GM18517 (cell line): Measurements from ENCODE around the gene PANX1.
"Not testable (repeated sequence)": the region's sequence is repeated elsewhere in the genome, so short reads cannot be mapped to it uniquely, and the experiment has no call there.

Experiments
- ATAC-seq: cut with Tn5 transposase; IDR thresholded peaks from one replicate; pipeline ENCODE4 v1.9.1; 2021; ENCODE audit warnings: mild to moderate bottlenecking, moderate library complexity; ENCODE audit not compliant: unreplicated experiment

Gene PANX1, protein sequence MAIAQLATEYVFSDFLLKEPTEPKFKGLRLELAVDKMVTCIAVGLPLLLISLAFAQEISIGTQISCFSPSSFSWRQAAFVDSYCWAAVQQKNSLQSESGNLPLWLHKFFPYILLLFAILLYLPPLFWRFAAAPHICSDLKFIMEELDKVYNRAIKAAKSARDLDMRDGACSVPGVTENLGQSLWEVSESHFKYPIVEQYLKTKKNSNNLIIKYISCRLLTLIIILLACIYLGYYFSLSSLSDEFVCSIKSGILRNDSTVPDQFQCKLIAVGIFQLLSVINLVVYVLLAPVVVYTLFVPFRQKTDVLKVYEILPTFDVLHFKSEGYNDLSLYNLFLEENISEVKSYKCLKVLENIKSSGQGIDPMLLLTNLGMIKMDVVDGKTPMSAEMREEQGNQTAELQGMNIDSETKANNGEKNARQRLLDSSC

GRCh38 chr11:94128746-94129511, at the start of gene PANX1:
TSS of gene PANX1 (plus strand) at chr11:94128841. CDS start at chr11:94129313, 472 bp downstream.
- peak; percentile 79 for ATAC-seq

GRCh38 chr11:94084164-94084563, 44.5 kb upstream of the PANX1 start:
- ATAC-seq: no peak

DNA sequence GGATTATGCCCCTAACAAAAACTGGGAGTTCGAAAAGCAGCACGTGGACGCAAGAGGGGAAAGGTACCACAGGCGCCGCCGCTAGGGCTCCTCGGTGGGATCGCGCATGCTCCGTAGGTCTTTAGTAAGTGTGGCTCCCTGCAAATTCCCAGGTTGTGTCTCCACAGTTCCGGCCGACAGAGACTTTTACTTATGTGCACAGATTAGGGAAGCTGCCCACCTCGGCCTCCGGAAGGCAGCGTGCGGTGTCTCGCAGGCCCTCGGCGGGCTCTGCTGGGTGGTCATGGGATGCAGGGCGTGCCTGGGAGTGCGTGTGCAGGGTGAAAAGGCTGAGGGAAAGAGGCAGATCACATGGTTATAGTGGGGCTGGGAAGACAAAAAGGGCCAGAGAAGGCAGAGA, 39.7 kb upstream of the PANX1 start:
- ATAC-seq: no peak

DNA sequence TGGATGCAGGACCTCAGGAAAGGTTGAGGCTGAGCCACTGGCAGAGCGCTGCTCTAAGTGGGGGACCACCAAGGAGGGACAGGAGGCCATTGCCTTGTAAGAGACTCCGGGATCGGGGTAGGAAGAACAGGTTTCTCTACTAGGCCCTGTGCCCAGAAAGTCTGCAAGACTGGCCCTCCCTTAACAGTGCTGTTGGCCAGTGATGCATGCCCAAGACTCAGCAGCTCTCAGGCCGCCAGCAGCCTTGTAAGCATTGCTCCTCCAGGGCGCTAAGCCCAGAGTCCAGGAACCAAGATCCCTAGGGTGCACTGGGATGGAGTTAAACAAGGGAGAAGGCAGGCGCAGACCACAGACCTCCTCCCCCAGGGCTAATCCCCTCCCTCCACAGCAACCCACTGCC, 39.3 kb upstream of the PANX1 start:
- no peak for ATAC-seq

DNA sequence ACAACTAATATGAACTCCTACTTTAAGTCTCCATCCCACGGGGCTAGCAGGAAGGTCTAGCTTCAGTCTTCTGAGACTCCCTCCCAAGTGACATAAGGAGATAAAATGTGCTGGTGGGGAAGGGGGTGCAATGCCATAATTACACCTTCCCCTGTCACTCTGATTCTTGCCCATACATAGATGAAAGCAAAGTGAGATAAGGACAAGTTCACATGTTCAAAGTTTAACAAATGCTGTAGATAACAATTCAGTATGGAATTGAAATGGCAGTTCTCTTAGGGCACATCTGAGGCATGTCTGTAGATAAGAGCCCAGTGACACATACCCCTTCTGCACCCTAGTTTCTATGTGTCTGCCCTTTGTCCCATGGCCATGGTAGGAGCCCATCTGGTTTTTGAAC, 38.2 kb upstream of the PANX1 start:
- ATAC-seq: no peak

DNA sequence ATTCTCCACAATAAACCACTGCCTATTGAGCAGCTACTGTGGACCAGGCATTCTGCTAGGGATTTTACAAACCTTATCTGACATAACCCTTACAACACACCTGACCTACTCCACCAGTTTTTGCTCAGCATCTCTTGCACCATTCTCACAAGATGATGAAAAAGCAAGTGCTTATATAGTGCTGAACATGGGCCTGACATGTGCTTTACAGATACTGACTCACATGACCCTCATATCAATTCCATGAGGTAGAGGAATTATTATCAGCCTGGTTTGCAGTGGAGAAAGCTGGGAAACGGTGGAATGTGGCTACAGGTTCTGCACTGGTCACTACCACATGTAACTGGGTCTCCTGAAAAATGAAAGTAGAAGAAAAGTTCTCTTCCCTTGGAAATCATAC, 37.5 kb upstream of the PANX1 start:
- no peak for ATAC-seq

DNA sequence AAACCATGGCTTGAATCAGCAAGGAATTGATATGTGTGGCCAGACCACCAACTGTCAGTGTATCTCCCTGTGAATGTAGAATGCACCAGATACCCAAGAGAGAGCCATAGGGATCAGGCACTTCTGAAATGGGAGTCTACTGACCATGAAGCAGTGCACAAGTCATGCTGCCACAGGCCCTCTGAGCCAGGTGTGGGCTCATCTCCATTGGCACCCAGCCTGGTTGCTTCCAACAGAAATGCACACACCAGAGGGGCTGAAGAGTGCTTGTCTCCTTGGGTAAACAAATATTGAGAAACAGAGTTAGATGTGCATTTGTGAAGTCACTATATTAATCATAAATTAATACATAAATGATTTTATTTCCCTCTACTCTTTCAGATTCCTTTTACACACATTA, 28.4 kb upstream of the PANX1 start:
- no peak for ATAC-seq

- no peak for ATAC-seq
Measured at GRCh38 chr11:94103471-94103870, 25.2 kb upstream of the PANX1 start.

GRCh38 chr11:94104734-94105133, 23.9 kb upstream of the PANX1 start:
- no peak for ATAC-seq

GRCh38 chr11:94106716-94107115, 21.9 kb upstream of the PANX1 start:
- ATAC-seq: no peak

GRCh38 chr11:94107363-94107762, 21.3 kb upstream of the PANX1 start:
- ATAC-seq: no peak

DNA sequence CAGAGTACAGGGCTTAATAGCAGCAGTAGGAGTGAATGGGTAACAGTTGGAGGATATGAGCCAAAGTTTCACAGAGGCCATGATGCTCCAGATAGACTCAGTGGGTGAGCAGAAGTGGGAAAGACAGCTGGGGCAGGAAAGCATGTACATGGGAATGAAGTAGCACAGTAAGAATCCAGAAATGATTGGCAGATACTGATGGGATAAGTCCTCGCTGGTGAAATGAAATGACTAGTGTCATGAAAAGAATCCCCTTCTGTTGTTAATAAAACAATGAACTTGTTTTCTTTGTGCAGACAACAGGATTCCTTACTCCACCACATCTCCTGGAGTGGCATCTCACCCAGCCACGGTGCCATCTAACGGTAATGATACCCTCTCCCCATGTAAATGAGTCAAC, 17.4 kb upstream of the PANX1 start:
- no peak for ATAC-seq

DNA sequence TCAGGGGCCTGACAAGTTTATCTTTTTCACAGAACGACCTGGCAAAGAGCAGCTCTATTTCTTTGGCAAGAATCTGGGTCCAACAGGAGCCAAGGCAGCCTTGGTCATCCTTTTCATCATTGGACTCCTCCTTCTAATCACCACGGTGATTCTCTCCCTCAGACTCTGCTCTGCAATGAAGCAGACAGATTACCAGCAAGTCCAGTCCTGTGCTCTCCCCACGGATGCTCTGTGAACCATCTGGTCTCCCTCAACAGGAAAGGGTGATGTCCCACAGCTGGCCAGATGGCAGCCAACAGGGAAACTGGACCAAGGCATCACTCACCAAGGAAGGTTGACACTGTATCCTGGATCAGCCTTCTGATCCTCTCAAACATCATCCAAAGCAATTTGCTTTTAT, 17.0 kb upstream of the PANX1 start:
- no peak for ATAC-seq

GRCh38 chr11:94112206-94112953, 16.3 kb upstream of the PANX1 start:
- no peak for ATAC-seq

DNA sequence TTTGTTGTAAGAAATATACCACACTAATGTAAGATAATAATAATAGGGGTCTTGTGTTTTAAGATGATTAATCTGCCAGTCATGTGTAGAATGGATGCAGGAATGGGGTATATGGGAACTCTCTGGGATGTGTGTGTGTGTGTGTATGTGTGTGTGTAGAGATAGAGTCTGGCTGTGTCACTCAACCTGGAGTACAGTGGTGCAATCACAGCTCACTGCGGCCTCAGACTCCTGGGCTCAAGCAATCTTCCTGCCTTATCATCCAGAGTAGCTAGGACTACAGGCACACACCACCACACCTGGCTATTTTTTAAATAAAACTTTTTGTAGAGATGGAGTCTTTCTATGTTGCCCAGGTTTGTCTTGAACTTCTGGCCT, 11.5 kb upstream of the PANX1 start:
- no peak for ATAC-seq

- ATAC-seq: no peak
Measured at GRCh38 chr11:94117871-94118270, 10.8 kb upstream of the PANX1 start.

GRCh38 chr11:94119676-94120075, 9.0 kb upstream of the PANX1 start:
- not testable (repeated sequence) for ATAC-seq

GRCh38 chr11:94120516-94120915, 8.1 kb upstream of the PANX1 start:
- not testable (repeated sequence) for ATAC-seq

DNA sequence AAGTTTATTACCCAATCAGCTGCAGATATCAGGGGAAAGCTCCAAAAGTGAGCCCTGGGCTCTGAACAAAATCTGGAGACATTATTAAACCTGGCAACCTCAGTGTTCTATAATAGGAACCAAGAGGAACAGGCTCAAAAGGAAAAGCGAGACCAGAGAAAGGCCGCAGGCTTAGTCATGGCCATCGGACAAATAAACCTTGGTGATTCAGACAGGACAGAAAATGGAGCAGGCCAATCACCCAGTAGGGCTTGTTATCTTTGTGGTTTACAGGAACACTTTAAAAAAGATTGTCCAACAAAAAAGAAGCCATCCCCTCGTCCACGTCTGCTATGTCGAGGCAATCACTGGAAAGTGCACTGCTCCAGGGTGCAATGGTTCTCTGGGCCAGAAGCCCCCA, 7.7 kb upstream of the PANX1 start:
- no peak for ATAC-seq

DNA sequence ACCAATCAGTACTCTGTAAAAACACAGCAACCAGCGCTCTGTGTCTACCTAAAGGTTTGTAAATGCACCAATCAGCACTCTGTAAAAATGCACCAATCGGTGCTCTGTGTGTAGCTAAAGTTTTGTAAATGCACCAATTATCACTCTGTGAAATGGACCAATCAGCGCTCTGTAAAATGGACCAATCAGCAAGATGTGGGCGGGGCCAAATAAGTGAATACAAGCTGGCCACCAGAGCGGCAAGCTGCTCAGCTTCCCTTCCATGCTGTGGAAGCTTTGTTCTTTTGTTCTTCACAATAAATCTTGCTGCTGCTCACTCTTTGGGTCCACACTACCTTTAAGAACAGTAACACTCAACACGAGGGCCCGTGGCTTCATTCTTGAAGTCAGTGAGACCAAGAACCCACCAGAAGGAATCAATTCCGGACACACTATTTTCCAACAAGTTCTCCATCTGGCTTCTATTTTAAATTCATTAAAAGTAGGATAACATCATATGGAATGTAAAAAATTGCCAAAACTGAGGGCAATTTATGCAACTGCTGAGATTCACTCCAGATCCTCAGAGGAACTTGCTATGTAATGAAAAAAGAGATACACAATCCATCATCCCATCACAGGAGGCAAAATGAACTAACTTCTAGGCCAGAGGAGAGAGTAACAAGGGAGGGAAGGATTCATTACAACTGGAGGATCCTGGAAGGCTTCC, 3.1 kb upstream of the PANX1 start:
- no peak for ATAC-seq

GRCh38 chr11:94127638-94128037, 1.0 kb upstream of the PANX1 start:
- no peak for ATAC-seq
